Measurements from ENCODE around the gene ARSG. TPM values are rescaled to one million over a fixed set of nuclear protein-coding genes. Genes with fewer than 3 reads are reported as not detected.

ARSG gene
- total RNA-seq, 2 donors from 2014 or later: 0.24 to 0.79 TPM

DNA sequence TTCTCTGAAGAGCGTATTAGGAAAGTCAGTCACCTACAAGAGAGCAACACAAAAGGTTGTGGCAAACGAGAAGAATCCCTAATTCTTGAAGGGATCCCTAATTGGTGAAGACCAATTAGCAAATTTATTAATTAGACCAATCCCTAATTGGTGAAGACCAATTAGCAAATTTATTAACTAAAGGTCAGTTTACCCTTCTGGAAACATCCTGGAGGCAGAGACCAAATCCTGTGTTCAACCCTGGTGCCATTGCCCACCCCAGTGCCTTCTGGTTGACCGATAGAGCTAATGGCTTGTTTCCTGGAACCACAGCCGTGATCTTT, 91.8 kb downstream of the ARSG start:
- H3K27ac ChIP-seq: no peak overlapping the region
- no peak for DNase-seq
- intact Hi-C loops (cut with DNase I): no loop called here
- H3K36me3 ChIP-seq: no peaks in the 10 kb centered on the region
- no peaks in the 10 kb centered on the region for H3K4me1 ChIP-seq
- no peaks in the 10 kb centered on the region for H3K27me3 ChIP-seq
- H3K9ac ChIP-seq (ENCODE audit: low read depth in 2 of 2, low read length in 2 of 2): no peak overlapping the region
- no peaks in the 10 kb centered on the region for H3K9me3 ChIP-seq
- no peak overlapping the region for H3K4me3 ChIP-seq
- TF ChIP-seq, protein P1, sequence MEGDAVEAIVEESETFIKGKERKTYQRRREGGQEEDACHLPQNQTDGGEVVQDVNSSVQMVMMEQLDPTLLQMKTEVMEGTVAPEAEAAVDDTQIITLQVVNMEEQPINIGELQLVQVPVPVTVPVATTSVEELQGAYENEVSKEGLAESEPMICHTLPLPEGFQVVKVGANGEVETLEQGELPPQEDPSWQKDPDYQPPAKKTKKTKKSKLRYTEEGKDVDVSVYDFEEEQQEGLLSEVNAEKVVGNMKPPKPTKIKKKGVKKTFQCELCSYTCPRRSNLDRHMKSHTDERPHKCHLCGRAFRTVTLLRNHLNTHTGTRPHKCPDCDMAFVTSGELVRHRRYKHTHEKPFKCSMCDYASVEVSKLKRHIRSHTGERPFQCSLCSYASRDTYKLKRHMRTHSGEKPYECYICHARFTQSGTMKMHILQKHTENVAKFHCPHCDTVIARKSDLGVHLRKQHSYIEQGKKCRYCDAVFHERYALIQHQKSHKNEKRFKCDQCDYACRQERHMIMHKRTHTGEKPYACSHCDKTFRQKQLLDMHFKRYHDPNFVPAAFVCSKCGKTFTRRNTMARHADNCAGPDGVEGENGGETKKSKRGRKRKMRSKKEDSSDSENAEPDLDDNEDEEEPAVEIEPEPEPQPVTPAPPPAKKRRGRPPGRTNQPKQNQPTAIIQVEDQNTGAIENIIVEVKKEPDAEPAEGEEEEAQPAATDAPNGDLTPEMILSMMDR (IDR thresholded peaks at IDR 0.05): no peak

DNA sequence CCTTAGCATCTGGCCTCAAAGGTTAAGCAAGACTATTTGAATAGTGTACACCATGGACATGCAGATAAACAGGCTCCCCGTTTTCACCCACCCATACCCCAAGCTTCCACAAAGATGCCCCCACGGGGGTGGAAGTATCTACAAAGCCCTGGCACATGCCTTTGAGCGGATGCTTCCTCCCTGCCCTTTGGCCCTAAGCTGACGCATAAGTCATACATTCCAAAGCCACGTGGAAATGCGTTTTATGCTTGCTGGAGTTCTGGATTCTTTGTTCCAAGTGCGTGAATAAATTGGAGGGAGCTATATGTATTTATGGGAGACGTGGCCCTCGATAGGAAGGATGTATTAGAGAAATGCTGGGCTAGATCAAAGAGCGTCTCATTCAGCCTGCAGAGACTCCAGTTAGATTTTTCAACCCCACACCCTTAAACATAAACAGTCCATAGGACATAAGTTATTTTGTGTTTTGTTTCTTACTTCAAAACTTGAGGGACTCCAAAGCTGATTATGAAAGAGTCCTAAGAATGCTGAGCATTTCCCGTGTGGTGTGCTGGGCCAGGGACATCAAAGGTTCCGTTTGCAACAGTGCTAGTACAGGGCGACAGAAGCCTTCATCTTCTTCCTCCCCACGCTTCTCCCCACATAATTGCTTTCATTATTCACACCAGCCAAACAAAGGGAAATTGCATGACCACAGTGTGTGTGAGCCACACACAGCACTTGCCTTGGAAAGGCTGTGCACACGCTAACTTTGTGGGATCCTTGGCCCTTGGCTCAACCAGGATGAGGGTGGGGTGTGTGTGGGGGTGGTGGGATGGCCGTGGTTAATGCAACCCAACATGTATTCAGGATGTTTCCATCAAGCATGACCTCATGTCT, 92.4 kb downstream of the ARSG start:
- no peaks in the 10 kb centered on the region for H3K36me3 ChIP-seq
- intact Hi-C loops (cut with DNase I): no loop called here
- H3K27me3 ChIP-seq: no peaks in the 10 kb centered on the region
- no peak overlapping the region for H3K27ac ChIP-seq
- TF ChIP-seq, protein P1 (IDR thresholded peaks at IDR 0.05): no peak
- H3K9me3 ChIP-seq: no peaks in the 10 kb centered on the region
- H3K4me3 ChIP-seq: no peak overlapping the region
- DNase-seq: no peak
- H3K9ac ChIP-seq (ENCODE audit: low read depth in 2 of 2, low read length in 2 of 2): no peak overlapping the region
- no peaks in the 10 kb centered on the region for H3K4me1 ChIP-seq

DNA sequence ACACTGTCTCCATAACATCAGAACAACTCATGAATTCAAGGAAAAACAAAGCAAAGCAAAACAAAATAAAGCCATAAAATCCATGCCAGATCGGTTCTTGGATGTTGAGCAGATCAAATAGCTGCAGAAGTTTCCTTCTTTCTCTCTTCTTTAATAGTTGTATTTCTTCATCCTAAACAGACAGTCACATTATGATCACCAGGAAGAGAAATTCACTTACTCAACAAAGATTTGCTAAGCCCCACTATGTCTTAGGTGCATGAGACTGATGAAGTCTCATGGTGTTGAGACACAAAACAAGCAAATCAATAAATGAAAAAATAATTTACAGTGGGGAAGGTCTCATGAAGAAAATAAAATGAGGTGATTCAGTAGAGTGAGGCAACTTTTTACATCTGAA, 93.2 kb downstream of the ARSG start:
- H3K27ac ChIP-seq: no peak overlapping the region
- intact Hi-C loops (cut with DNase I): no loop called here
- no peak overlapping the region for H3K4me3 ChIP-seq
- H3K9ac ChIP-seq (ENCODE audit: low read depth in 2 of 2, low read length in 2 of 2): no peak overlapping the region
- no peaks in the 10 kb centered on the region for H3K27me3 ChIP-seq
- H3K36me3 ChIP-seq: no peaks in the 10 kb centered on the region
- TF ChIP-seq, protein P1 (IDR thresholded peaks at IDR 0.05): no peak
- no peak for DNase-seq
- no peaks in the 10 kb centered on the region for H3K4me1 ChIP-seq
- no peaks in the 10 kb centered on the region for H3K9me3 ChIP-seq

DNA sequence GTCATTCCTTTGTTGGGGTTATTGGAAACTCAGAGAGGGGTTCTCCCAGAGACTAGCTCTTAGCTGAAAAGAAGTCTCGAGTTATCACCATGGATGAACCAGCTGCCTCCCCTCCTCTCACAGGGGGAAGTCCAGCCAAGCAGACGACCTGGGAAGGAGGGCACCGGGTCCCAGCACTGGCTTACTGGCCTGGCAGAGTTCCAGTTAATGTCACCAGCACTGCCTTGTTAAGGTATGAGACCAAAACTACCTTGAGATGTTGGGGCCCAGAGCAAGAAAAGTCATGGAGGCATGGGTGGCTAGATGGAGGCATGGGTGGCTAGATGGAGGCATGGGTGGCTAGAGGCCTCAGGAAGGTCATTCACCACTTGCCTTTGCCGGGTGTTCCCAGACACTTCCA, 93.6 kb downstream of the ARSG start:
- intact Hi-C loops (cut with DNase I): no loop called here
- Histone ChIP-seq H3K4me3 (no peak overlapping the region), H3K4me1 (no peaks in the 10 kb centered on the region), H3K27ac (no peak overlapping the region), H3K9me3 (no peaks in the 10 kb centered on the region), H3K36me3 (no peaks in the 10 kb centered on the region), H3K9ac (ENCODE audit: low read depth in 2 of 2, low read length in 2 of 2) (no peak overlapping the region), H3K27me3 (no peaks in the 10 kb centered on the region)
- DNase-seq: no peak
- TF ChIP-seq, protein P1 (IDR thresholded peaks at IDR 0.05): no peak

- H3K36me3 ChIP-seq: no peaks in the 10 kb centered on the region
- intact Hi-C loops (cut with DNase I): no loop called here
- no peaks in the 10 kb centered on the region for H3K27me3 ChIP-seq
- H3K4me3 ChIP-seq: no peak overlapping the region
- H3K9me3 ChIP-seq: no peaks in the 10 kb centered on the region
- TF ChIP-seq, protein P1 (IDR thresholded peaks at IDR 0.05): no peak
- no peaks in the 10 kb centered on the region for H3K4me1 ChIP-seq
- no peak overlapping the region for H3K27ac ChIP-seq
- DNase-seq: no peak
- no peak overlapping the region for H3K9ac ChIP-seq (ENCODE audit: low read depth in 2 of 2, low read length in 2 of 2)
Measured at GRCh38 chr17:68385490-68386215, 94.4 kb downstream of the ARSG start.

Measured in colonic mucosa (tissue), 4 donors.